Body of pancreas (tissue), 4 donors: ENCODE results near the gene ZC3HAV1. TPM values are rescaled to one million over a fixed set of nuclear protein-coding genes. Genes with fewer than 3 reads are reported as not detected.

Source experiments
- ATAC-seq: fragments of 150-250 bp; one replicate; pipeline ENCODE4 v1.9.1; 2016
- DNase-seq, 4 donors: peaks; one replicate each; pipeline ENCODE4 v3.0.0-alpha.2; 2019
- H3K27ac ChIP-seq, 4 donors: fragments of 200-600 bp; sonication (generic); 1 replicate in 3 of 4; 2 replicates in 1 of 4; pipeline versions ENCODE4 v1.5.1 to v1.6.1; 2016 to 2019; ENCODE audit warnings: mild to moderate bottlenecking in 1 of 4, mixed read lengths in 1 of 4, moderate library complexity in 1 of 4
- H3K27me3 ChIP-seq, 2 donors: fragments of 200-600 bp; sonication (generic); one replicate each; pipeline ENCODE4 v1.6.0; 2016; ENCODE audit warnings: mild to moderate bottlenecking in 1 of 2
- H3K36me3 ChIP-seq, 2 donors: fragments of 200-600 bp; sonication (generic); replicated peaks in 1 of 2; 2 replicates each; pipeline ENCODE4 v1.5.1; 2016; ENCODE audit warnings: low read depth in 2 of 2; ENCODE audit not compliant: insufficient read depth in 1 of 2
- H3K4me1 ChIP-seq: fragments of 200-600 bp; sonication (generic); one replicate; pipeline ENCODE4 v1.6.0; 2016
- H3K4me3 ChIP-seq, 2 donors: fragments of 200-600 bp; sonication (generic); 1 replicate in 1 of 2; 2 replicates in 1 of 2; pipeline ENCODE4 v1.5.1; 2016 to 2019
- H3K9me3 ChIP-seq, 3 donors: fragments of 200-600 bp; sonication (generic); 1 replicate in 2 of 3; 2 replicates in 1 of 3; pipeline ENCODE4 v1.5.1; 2016
- POLR2A ChIP-seq, 3 donors: fragments of 450-650 bp; IDR thresholded peaks; one replicate each; pipeline ENCODE4 v1.6.1; 2016; ENCODE audit warnings: antibody characterized with exemption in 3 of 3, mild to moderate bottlenecking in 2 of 3
- WGBS, 2 donors: methylation state at CpG; one replicate each; pipeline ENCODE4 v1.1.5; 2017; 5-methylcytosine and 5-hydroxymethylcytosine counted together
- intact Hi-C: fragments of 100-400 bp; cut with DNase I; formaldehyde crosslinking; loops from one replicate; pipeline ENCODE4 v1.15.1; 2023
- total RNA-seq, 2 donors: library from RNA; depleted of rRNA; stranded (reverse); fragments of >200 nt; gene quantifications; one replicate each; pipeline ENCODE4 v1.1.0, GENCODE V29; 2016
- TF ChIP-seq, protein P1 (sequence below), 7 experiments: fragments of 450-650 bp in 4 of 7; fragments of 200-600 bp in 3 of 7; sonication (generic) in 3 of 7; IDR thresholded peaks; one replicate each; pipeline ENCODE4 v1.5.1; 2016 to 2019; ENCODE audit warnings: antibody characterized with exemption in 7 of 7

Gene ZC3HAV1
- total RNA-seq, 2 donors from 2014 or later: 13.5 to 14.5 TPM

DNA sequence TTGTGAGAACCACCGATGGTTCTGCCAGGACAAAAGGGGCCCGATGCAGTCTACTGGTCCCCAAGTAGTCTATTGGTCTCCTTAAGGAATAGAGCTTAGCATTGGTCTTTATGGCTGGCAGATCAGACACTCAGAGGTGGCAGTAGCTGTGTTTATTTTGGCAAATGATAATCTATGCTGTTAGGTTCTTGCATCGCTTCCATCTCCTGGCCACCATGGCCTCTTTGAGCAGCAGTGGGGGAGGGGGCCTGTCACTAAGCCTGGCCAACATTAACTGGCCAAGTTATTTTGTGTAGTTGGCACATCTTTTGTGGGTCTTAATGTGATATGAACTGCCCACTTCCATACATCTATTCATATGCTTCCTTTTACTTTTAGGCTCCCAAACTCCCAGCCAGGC, 4.5 kb upstream of the ZC3HAV1 start:
- no peaks in the 10 kb centered on the region for H3K36me3 ChIP-seq

DNA sequence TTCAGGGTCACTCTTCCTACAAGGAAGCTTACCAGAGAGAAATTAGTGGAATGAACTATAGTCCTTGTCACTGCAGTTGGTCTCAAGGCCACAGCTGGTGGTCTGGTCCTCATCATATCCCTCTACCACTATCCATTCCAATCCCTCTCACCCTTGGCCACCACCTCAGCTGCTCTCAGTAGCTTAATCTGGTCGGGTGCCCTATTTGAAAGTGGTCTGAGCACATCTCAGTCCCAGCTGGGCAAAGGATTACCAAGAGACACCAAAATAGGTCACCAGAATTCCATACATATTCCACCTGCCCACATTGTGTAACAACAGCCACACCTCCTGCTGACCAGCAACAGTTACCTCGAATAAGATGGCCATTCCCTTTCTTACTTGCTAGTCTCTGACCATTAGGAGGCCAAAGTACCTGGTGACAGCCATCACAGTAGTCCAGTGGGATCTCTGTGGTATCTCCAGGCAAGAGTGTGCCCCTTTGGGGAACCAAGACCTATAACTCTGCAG, 3.3 kb upstream of the ZC3HAV1 start:
- 70 to 85% methylated on average over 2 of the region's 2 CpGs for WGBS, 2 donors
- intact Hi-C loops: no loop called here
- no peak for ATAC-seq
- Histone ChIP-seq H3K9me3 (no peaks in the 10 kb centered on the region), H3K4me1 (peaks cover 11% of the 10 kb centered on the region), H3K27ac (no peak overlapping the region), H3K27me3 (no peaks in the 10 kb centered on the region), H3K4me3 (no peak overlapping the region), H3K36me3 (no peaks in the 10 kb centered on the region)
- TF ChIP-seq, protein P1, sequence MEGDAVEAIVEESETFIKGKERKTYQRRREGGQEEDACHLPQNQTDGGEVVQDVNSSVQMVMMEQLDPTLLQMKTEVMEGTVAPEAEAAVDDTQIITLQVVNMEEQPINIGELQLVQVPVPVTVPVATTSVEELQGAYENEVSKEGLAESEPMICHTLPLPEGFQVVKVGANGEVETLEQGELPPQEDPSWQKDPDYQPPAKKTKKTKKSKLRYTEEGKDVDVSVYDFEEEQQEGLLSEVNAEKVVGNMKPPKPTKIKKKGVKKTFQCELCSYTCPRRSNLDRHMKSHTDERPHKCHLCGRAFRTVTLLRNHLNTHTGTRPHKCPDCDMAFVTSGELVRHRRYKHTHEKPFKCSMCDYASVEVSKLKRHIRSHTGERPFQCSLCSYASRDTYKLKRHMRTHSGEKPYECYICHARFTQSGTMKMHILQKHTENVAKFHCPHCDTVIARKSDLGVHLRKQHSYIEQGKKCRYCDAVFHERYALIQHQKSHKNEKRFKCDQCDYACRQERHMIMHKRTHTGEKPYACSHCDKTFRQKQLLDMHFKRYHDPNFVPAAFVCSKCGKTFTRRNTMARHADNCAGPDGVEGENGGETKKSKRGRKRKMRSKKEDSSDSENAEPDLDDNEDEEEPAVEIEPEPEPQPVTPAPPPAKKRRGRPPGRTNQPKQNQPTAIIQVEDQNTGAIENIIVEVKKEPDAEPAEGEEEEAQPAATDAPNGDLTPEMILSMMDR (IDR thresholded peaks at IDR 0.05): no peak
- no peak for TF ChIP-seq POLR2A (IDR thresholded peaks at IDR 0.05)
- no peak for DNase-seq

More for the DNA sequence above, 4.5 kb upstream of the ZC3HAV1 start:
- Histone ChIP-seq H3K27me3 (no peaks in the 10 kb centered on the region), H3K9me3 (no peaks in the 10 kb centered on the region), H3K4me3 (no peak overlapping the region), H3K4me1 (peaks cover 16% of the 10 kb centered on the region), H3K27ac (no peak overlapping the region)
- WGBS, 2 donors: 75 to 76% methylated on average over 3 of the region's 3 CpGs
- TF ChIP-seq, protein P1 (IDR thresholded peaks at IDR 0.05): no peak
- no peak for TF ChIP-seq POLR2A (IDR thresholded peaks at IDR 0.05)
- DNase-seq (no peak), ATAC-seq (no peak)
- intact Hi-C loops: no loop called here

DNA sequence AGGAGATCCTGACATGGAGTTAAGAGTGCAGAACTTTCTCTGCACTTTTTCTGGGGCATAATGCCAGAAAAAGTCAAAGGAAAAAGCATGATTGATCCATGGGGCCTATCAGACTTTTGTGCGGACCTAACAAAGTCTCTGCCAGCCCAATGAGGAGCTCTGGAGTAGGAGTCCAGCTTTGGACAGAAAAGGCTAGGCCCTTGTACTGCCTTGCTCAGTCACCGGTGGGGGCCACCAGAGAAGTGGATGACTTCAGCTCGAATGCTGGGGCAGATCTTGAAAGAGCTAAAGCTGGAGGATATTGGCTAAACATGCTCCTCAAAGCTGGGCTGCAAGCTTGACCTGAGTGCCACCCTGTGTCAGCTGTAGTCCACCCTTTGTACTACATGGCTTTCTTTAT, 2.8 kb upstream of the ZC3HAV1 start:
- H3K4me3 ChIP-seq: no peak overlapping the region
- no peak for ATAC-seq
- H3K27me3 ChIP-seq: no peaks in the 10 kb centered on the region
- no peak for TF ChIP-seq POLR2A (IDR thresholded peaks at IDR 0.05)
- TF ChIP-seq, protein P1 (IDR thresholded peaks at IDR 0.05): no peak
- WGBS, 2 donors: 85 to 92% methylated on average over 3 of the region's 3 CpGs
- peaks cover 16% of the 10 kb centered on the region for H3K4me1 ChIP-seq
- H3K36me3 ChIP-seq: no peaks in the 10 kb centered on the region
- intact Hi-C loops: no loop called here
- H3K27ac ChIP-seq: no peak overlapping the region
- no peaks in the 10 kb centered on the region for H3K9me3 ChIP-seq
- DNase-seq: no peak

DNA sequence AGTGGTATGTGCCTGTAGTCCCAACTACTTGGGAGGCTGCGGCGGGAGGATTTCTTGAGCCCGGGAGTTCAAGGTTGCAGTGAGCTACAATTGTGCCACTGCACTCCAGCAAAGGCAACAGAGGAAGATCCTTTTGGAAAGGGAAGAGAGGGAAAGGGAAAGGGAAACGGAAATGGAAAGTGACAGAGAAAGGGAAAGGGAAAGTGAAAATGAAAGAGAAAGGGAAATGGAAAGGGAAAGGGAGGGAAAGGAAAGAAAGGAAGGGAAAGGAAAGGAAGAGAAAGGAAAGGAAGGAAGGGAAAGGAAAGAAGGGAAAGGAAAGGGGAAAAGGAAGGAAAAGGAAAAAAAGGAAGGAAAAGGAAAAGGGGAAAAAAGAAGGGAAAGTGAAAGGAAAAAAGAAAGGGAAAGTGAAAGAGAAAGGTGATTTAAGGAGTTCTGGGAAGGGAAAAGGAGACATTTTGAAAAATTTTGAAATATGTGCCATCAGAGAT, 2.3 kb upstream of the ZC3HAV1 start:
- intact Hi-C loops: no loop called here
- no peak for TF ChIP-seq POLR2A (IDR thresholded peaks at IDR 0.05)
- TF ChIP-seq, protein P1 (IDR thresholded peaks at IDR 0.05): no peak
- ATAC-seq (no peak), DNase-seq (no peak)
- Histone ChIP-seq H3K9me3 (no peaks in the 10 kb centered on the region), H3K27ac (no peak overlapping the region), H3K4me3 (no peak overlapping the region), H3K4me1 (peaks cover 20% of the 10 kb centered on the region), H3K27me3 (no peaks in the 10 kb centered on the region), H3K36me3 (no peaks in the 10 kb centered on the region)
- 92 to 94% methylated on average over 4 of the region's 4 CpGs for WGBS, 2 donors

DNA sequence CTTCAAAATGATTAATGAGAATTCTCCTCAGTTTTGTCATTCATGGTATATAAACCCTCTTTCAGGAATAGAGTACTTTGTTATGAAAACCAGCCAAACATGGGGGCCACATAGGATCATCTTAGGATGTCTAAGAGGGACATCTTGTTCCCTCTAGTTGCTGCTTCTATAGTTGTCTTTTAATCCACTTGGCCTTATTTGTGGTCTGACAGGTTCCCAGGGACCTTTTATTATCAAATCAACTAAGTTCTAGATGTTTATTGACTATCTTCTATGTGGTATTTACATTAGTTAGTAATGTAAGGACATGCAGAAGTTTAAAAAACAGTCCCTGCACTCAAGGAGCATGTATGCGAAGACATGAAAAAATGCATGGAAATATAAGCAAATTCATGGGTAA, 1.6 kb upstream of the ZC3HAV1 start:
- Histone ChIP-seq H3K4me3 (no peak overlapping the region), H3K27me3 (no peaks in the 10 kb centered on the region), H3K36me3 (no peaks in the 10 kb centered on the region), H3K4me1 (peaks cover 27% of the 10 kb centered on the region), H3K27ac (no peak overlapping the region), H3K9me3 (no peaks in the 10 kb centered on the region)
- no peak for ATAC-seq
- WGBS, 2 donors: 86 to 89% methylated on average over 1 of the region's 1 CpG
- TF ChIP-seq, protein P1 (IDR thresholded peaks at IDR 0.05): no peak
- no peak for TF ChIP-seq POLR2A (IDR thresholded peaks at IDR 0.05)
- intact Hi-C loops: no loop called here
- no peak for DNase-seq
